HEK293 (cell line): Measurements from ENCODE around the gene GTPBP1.
A peak's percentile ranks its signal among the peaks of the same experiment; 100 is the strongest.

ENCODE experiments used
- CTCF ChIA-PET: fragments of 350-600 bp; formaldehyde crosslinking; extraction: SDS; loops from one replicate; lab custom pipeline; 2021; ENCODE audit warnings: antibody characterized with exemption; lab: Yijun Ruan, JAX
- POLR2A ChIA-PET: fragments of 300-600 bp; formaldehyde crosslinking; extraction: SDS; loops from one replicate; lab custom pipeline; 2020; ENCODE audit warnings: antibody characterized with exemption, inconsistent platforms; lab: Yijun Ruan, JAX
- H3K27ac ChIP-seq: fragments of 200-500 bp; sonication (Bioruptor generic); 2 replicates; pipeline ENCODE4 v1.5.1; 2014; ENCODE audit warnings: low read depth, low read length, control low read depth, inconsistent platforms; ENCODE audit errors: extremely low read depth
- H3K36me3 ChIP-seq, 2 experiments: fragments of 200-500 bp in 1 of 2; sonication (Bioruptor generic) in 1 of 2; 1 replicate in 1 of 2; 2 replicates in 1 of 2; pipeline ENCODE4 v1.5.1; 2014 to 2017; ENCODE audit warnings: inconsistent platforms in 2 of 2, low read length in 2 of 2; ENCODE audit not compliant: control insufficient read depth in 2 of 2, insufficient read depth in 1 of 2
- H3K4me1 ChIP-seq: fragments of 200-500 bp; sonication (Bioruptor generic); 2 replicates; pipeline ENCODE4 v1.5.1; 2014; ENCODE audit warnings: mild to moderate bottlenecking, low read length, inconsistent platforms; ENCODE audit not compliant: control insufficient read depth, insufficient read depth
- H3K4me3 ChIP-seq: 2 replicates; pipeline ENCODE4 v1.5.1; 2011; ENCODE audit warnings: low read depth, mild to moderate bottlenecking, control low read depth, low read length, moderate library complexity
- H3K9me3 ChIP-seq: fragments of 200-500 bp; sonication (Bioruptor generic); 2 replicates; pipeline ENCODE4 v1.5.1; 2014; ENCODE audit warnings: low read depth, low read length, inconsistent platforms; ENCODE audit not compliant: control insufficient read depth, insufficient read depth
- KLF1 ChIP-seq: fragments of 450-650 bp; formaldehyde crosslinking; IDR thresholded peaks from 2 replicates; pipeline ENCODE4 v1.5.1; 2016; ENCODE audit warnings: missing biosample characterization, missing genetic modification characterization
- KLF8 ChIP-seq: fragments of 450-650 bp; formaldehyde crosslinking; IDR thresholded peaks from 2 replicates; pipeline ENCODE4 v1.5.1; 2016; ENCODE audit warnings: missing biosample characterization, missing genetic modification characterization
- YY1 ChIP-seq: fragments of 450-650 bp; formaldehyde crosslinking; IDR thresholded peaks from 2 replicates; pipeline ENCODE4 v1.5.1; 2018; ENCODE audit warnings: missing biosample characterization, missing genetic modification characterization
- ZBTB17 ChIP-seq: fragments of 450-650 bp; formaldehyde crosslinking; IDR thresholded peaks from 2 replicates; pipeline ENCODE4 v1.5.1; 2016; ENCODE audit warnings: missing biosample characterization, missing genetic modification characterization
- ZFP69B ChIP-seq: fragments of 450-650 bp; formaldehyde crosslinking; IDR thresholded peaks from 2 replicates; pipeline ENCODE4 v1.5.1; 2016; ENCODE audit warnings: missing biosample characterization, missing genetic modification characterization
- ZNF112 ChIP-seq: fragments of 450-650 bp; formaldehyde crosslinking; IDR thresholded peaks from 2 replicates; pipeline ENCODE4 v1.5.0; 2017; ENCODE audit warnings: missing biosample characterization, missing genetic modification characterization
- ZNF16 ChIP-seq: fragments of 450-650 bp; formaldehyde crosslinking; IDR thresholded peaks from 2 replicates; pipeline ENCODE4 v1.5.1; 2016; ENCODE audit warnings: low read depth, missing biosample characterization, missing genetic modification characterization
- ZNF184 ChIP-seq: fragments of 450-650 bp; IDR thresholded peaks from 2 replicates; pipeline ENCODE4 v1.5.1; 2018; ENCODE audit warnings: missing biosample characterization, mild to moderate bottlenecking, missing genetic modification characterization
- ZNF292 ChIP-seq: fragments of 450-650 bp; formaldehyde crosslinking; IDR thresholded peaks from 2 replicates; pipeline ENCODE4 v1.5.1; 2016; ENCODE audit warnings: low read depth, missing biosample characterization, missing genetic modification characterization, borderline replicate concordance
- ZNF335 ChIP-seq: fragments of 450-650 bp; formaldehyde crosslinking; conservative IDR thresholded peaks from 2 replicates; pipeline ENCODE4 v1.5.1; 2016; ENCODE audit warnings: missing biosample characterization, missing genetic modification characterization
- ZNF677 ChIP-seq: fragments of 450-650 bp; IDR thresholded peaks from 2 replicates; pipeline ENCODE4 v1.5.0; 2018; ENCODE audit warnings: missing biosample characterization, mild to moderate bottlenecking, missing genetic modification characterization, moderate library complexity
- ZNF76 ChIP-seq: fragments of 450-650 bp; formaldehyde crosslinking; IDR thresholded peaks from 2 replicates; pipeline ENCODE4; 2016; ENCODE audit warnings: low read depth, missing biosample characterization, missing genetic modification characterization, borderline replicate concordance
- ZNF768 ChIP-seq: fragments of 450-650 bp; formaldehyde crosslinking; IDR thresholded peaks from 2 replicates; pipeline ENCODE4 v1.5.1; 2018; ENCODE audit warnings: missing biosample characterization, mild to moderate bottlenecking, missing genetic modification characterization
- ZNF776 ChIP-seq: fragments of 450-650 bp; formaldehyde crosslinking; IDR thresholded peaks from 2 replicates; pipeline ENCODE4 v1.5.0; 2017; ENCODE audit warnings: missing biosample characterization, missing genetic modification characterization, borderline replicate concordance
- ZXDB ChIP-seq: fragments of 450-650 bp; formaldehyde crosslinking; IDR thresholded peaks from 2 replicates; pipeline ENCODE4 v1.5.1; 2016; ENCODE audit warnings: missing biosample characterization, missing genetic modification characterization
- TF ChIP-seq, protein P1 (sequence below): fragments of 450-650 bp; formaldehyde crosslinking; IDR thresholded peaks from 2 replicates; pipeline ENCODE4 v1.5.1; 2016; ENCODE audit warnings: missing biosample characterization, missing genetic modification characterization
- TF ChIP-seq, protein P2 (sequence below): fragments of 450-650 bp; formaldehyde crosslinking; optimal IDR thresholded peaks from 2 replicates; pipeline ENCODE3; 2016; ENCODE audit warnings: missing biosample characterization, mild to moderate bottlenecking, missing genetic modification characterization
- TF ChIP-seq, protein P3 (sequence below): fragments of 450-650 bp; formaldehyde crosslinking; IDR thresholded peaks from 2 replicates; pipeline ENCODE4 v1.5.1; 2016; ENCODE audit warnings: missing biosample characterization, missing genetic modification characterization
- TF ChIP-seq, protein P4 (sequence below): fragments of 450-650 bp; formaldehyde crosslinking; IDR thresholded peaks from 2 replicates; pipeline ENCODE4 v1.5.1; 2016; ENCODE audit warnings: missing biosample characterization, missing genetic modification characterization

Gene GTPBP1

DNA sequence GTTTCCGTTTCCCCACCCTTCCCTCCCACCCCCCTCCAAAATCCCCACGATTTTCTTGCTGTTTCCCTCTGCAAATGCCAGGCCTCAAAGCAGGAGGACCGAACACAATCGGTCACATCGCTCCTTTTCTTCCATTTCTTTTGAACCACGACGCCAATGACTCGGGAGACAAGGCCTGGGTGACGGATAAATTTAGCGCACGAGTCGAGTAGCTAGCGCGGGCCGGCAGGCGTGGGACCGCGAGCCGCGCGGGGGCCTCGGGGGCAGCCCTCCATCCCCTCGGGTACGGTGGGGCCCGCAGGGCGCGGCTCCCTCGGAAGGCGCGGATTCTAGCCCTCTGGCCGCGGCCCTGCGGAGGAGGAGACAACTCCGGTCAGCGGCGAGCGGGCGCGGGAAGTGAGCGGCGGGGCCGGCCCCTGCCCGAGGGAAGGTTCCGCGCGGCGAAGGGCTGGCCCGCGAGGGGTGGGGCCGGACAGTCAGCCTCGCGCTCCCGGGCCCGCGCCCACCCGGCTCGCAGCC lies 5.4 kb upstream of the GTPBP1 start:
- Histone ChIP-seq H3K9me3 (no peaks in the 10 kb centered on the region), H3K27ac (peak overlapping the region; percentile 93), H3K36me3 (peaks cover 4 to 30% of the 10 kb centered on the region in 2 experiments; a peak in 2 of 3 replicates), H3K4me1 (peaks cover 7% of the 10 kb centered on the region; the same call in 1 of the 2 replicates), H3K4me3 (peak overlapping the region; percentile 76)
- no peak for TF ChIP-seq ZNF776
- no peak for TF ChIP-seq ZNF292 (tag by site-specific recombination)
- TF ChIP-seq, protein P1, sequence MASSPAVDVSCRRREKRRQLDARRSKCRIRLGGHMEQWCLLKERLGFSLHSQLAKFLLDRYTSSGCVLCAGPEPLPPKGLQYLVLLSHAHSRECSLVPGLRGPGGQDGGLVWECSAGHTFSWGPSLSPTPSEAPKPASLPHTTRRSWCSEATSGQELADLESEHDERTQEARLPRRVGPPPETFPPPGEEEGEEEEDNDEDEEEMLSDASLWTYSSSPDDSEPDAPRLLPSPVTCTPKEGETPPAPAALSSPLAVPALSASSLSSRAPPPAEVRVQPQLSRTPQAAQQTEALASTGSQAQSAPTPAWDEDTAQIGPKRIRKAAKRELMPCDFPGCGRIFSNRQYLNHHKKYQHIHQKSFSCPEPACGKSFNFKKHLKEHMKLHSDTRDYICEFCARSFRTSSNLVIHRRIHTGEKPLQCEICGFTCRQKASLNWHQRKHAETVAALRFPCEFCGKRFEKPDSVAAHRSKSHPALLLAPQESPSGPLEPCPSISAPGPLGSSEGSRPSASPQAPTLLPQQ (tag by site-specific recombination): peak; percentile 96
- no peak for TF ChIP-seq ZNF184 (tag by site-specific recombination)
- TF ChIP-seq ZFP69B: peak; percentile 89
- TF ChIP-seq, protein P2, sequence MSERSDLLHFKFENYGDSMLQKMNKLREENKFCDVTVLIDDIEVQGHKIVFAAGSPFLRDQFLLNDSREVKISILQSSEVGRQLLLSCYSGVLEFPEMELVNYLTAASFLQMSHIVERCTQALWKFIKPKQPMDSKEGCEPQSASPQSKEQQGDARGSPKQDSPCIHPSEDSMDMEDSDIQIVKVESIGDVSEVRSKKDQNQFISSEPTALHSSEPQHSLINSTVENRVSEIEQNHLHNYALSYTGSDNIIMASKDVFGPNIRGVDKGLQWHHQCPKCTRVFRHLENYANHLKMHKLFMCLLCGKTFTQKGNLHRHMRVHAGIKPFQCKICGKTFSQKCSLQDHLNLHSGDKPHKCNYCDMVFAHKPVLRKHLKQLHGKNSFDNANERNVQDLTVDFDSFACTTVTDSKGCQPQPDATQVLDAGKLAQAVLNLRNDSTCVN (tag by site-specific recombination): peak; percentile 94
- TF ChIP-seq, protein P3, sequence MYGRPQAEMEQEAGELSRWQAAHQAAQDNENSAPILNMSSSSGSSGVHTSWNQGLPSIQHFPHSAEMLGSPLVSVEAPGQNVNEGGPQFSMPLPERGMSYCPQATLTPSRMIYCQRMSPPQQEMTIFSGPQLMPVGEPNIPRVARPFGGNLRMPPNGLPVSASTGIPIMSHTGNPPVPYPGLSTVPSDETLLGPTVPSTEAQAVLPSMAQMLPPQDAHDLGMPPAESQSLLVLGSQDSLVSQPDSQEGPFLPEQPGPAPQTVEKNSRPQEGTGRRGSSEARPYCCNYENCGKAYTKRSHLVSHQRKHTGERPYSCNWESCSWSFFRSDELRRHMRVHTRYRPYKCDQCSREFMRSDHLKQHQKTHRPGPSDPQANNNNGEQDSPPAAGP: peak; percentile 32; the same call in 1 of the 2 replicates
- 0 out of 2 replicates have a peak, but pooled peaks have one; percentile 9 for TF ChIP-seq ZNF76 (tag by site-specific recombination)
- 0 out of 2 replicates have a peak, but pooled peaks have one; percentile 3 for TF ChIP-seq ZNF677
- TF ChIP-seq KLF8: peak; percentile 63; the same call in 1 of the 2 replicates
- no peak for TF ChIP-seq ZNF768 (tag by site-specific recombination)
- TF ChIP-seq, protein P4, sequence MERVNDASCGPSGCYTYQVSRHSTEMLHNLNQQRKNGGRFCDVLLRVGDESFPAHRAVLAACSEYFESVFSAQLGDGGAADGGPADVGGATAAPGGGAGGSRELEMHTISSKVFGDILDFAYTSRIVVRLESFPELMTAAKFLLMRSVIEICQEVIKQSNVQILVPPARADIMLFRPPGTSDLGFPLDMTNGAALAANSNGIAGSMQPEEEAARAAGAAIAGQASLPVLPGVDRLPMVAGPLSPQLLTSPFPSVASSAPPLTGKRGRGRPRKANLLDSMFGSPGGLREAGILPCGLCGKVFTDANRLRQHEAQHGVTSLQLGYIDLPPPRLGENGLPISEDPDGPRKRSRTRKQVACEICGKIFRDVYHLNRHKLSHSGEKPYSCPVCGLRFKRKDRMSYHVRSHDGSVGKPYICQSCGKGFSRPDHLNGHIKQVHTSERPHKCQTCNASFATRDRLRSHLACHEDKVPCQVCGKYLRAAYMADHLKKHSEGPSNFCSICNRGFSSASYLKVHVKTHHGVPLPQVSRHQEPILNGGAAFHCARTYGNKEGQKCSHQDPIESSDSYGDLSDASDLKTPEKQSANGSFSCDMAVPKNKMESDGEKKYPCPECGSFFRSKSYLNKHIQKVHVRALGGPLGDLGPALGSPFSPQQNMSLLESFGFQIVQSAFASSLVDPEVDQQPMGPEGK: peak; percentile 38
- TF ChIP-seq ZNF16 (tag by site-specific recombination): no peak
- TF ChIP-seq ZXDB (tag by site-specific recombination): peak; percentile 17; the same call in 1 of the 2 replicates
- peak; percentile 95 for TF ChIP-seq ZNF335 (tag by site-specific recombination)
- peak; percentile 50 for TF ChIP-seq ZBTB17 (tag by site-specific recombination)
- no peak for TF ChIP-seq ZNF112 (tag by site-specific recombination)
- TF ChIP-seq KLF1 (tag by site-specific recombination): peak; percentile 8; the same call in 1 of the 2 replicates
- TF ChIP-seq YY1: 0 out of 2 replicates have a peak, but pooled peaks have one; percentile 13
- POLR2A ChIA-PET: interaction anchor here (3.1 to 8.0 kb wide), 2 partner anchors 11 to 18 kb away, joined by 10 to 60 read pairs; partner anchors contain the start of gene TOMM22
- CTCF ChIA-PET: interaction anchor here (0.6 to 2.9 kb wide), 2 partner anchors 19 to 747 kb away, joined by 3 to 20 read pairs; partner anchors contain the start of genes C22orf23, POLR2F and TOMM22
